AG04450 (cell line): ENCODE results near the gene GRIN2C. TPM values are rescaled to one million over a fixed set of nuclear protein-coding genes. Genes with fewer than 3 reads are reported as not detected.

Source experiments
- CTCF ChIA-PET: fragments of 300-600, 350-600 bp; formaldehyde crosslinking; extraction: SDS; loops from one replicate; lab custom pipeline; 2022; ENCODE audit warnings: antibody characterized with exemption, inconsistent platforms; lab: Charles Lee
- POLR2A ChIA-PET: fragments of 350-600 bp; formaldehyde crosslinking; extraction: SDS; loops from one replicate; lab custom pipeline; 2021; ENCODE audit warnings: antibody characterized with exemption, inconsistent platforms; lab: Yijun Ruan, JAX
- DNase-seq: peaks from one replicate; pipeline ENCODE4 v3.0.0-alpha.2; 2011; ENCODE audit warnings: low read depth, low spot score
- H3K27ac ChIP-seq: one replicate; pipeline ENCODE4 v1.5.1; 2012; ENCODE audit warnings: low read depth, low read length, control low read depth
- H3K27me3 ChIP-seq: one replicate; pipeline ENCODE4 v1.6.0; 2012; ENCODE audit warnings: low read length; ENCODE audit not compliant: control insufficient read depth, insufficient read depth
- H3K4me3 ChIP-seq: 2 replicates; pipeline ENCODE4 v1.5.1; 2011; ENCODE audit warnings: mild to moderate bottlenecking, low read depth, low read length, control low read depth
- H3K9me3 ChIP-seq: 2 replicates; pipeline ENCODE4 v1.5.1; 2012; ENCODE audit warnings: low read length; ENCODE audit not compliant: control insufficient read depth, insufficient read depth
- polyA plus RNA-seq: library from polyadenylated mRNA; depleted of rRNA; stranded (reverse); fragments of >200 nt; gene quantifications from 2 replicates; pipeline ENCODE4 v1.2.3, GENCODE V29; 2011
- TF ChIP-seq, protein P1 (sequence below): IDR thresholded peaks from 2 replicates; pipeline ENCODE4 v1.5.1; 2011; ENCODE audit warnings: low read depth, low read length, control low read depth, inconsistent platforms

The GRIN2C gene
- polyA plus RNA-seq, 1 experiment: not detected

DNA sequence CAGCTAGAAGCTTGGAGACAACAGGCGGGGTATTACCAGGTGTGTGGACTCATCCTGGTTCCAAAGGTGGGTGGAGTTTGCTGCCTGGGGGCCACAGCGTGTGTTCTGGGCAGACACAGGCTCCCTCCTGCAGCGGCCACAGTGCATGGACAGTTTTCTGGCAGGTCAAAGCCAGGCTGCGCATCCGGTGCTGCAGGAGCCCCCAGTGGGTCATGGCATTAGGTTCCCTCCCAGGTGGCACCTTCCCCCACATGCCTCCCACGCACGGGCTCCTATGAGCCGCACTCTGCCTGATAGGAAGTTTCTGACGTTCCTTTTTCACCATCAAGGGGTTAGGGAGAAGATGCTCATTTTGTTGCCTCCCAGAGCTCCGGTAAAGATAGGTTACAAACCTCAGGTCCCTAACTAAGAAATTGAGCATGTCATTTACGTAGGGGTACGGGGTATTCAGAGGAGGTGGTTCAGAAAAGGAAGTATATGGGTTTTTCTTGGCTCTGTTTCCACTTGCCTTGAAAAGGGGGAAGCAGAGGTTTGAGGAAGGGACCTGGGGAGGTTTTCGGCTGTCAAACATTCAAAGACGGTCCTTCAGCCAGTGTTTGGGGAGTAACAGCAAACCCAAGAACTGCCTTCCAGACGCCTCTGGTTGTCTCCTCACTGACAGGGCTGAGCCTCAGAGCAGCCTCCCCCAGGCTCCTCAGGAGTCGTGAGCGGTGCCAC is 50.8 kb downstream of the GRIN2C start:
- ChIA-PET POLR2A (no interaction called here), CTCF (interaction anchor here (1.1 kb wide), 1 partner anchor 18 kb away, joined by 4 read pairs; no protein-coding TSS in a partner anchor)
- no peak overlapping the region for H3K4me3 ChIP-seq
- H3K9me3 ChIP-seq: no peaks in the 10 kb centered on the region; the same call in 1 of the 2 replicates
- TF ChIP-seq, protein P1, sequence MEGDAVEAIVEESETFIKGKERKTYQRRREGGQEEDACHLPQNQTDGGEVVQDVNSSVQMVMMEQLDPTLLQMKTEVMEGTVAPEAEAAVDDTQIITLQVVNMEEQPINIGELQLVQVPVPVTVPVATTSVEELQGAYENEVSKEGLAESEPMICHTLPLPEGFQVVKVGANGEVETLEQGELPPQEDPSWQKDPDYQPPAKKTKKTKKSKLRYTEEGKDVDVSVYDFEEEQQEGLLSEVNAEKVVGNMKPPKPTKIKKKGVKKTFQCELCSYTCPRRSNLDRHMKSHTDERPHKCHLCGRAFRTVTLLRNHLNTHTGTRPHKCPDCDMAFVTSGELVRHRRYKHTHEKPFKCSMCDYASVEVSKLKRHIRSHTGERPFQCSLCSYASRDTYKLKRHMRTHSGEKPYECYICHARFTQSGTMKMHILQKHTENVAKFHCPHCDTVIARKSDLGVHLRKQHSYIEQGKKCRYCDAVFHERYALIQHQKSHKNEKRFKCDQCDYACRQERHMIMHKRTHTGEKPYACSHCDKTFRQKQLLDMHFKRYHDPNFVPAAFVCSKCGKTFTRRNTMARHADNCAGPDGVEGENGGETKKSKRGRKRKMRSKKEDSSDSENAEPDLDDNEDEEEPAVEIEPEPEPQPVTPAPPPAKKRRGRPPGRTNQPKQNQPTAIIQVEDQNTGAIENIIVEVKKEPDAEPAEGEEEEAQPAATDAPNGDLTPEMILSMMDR: no peak
- no peak overlapping the region for H3K27ac ChIP-seq
- DNase-seq: no peak
- no peaks in the 10 kb centered on the region for H3K27me3 ChIP-seq

DNA sequence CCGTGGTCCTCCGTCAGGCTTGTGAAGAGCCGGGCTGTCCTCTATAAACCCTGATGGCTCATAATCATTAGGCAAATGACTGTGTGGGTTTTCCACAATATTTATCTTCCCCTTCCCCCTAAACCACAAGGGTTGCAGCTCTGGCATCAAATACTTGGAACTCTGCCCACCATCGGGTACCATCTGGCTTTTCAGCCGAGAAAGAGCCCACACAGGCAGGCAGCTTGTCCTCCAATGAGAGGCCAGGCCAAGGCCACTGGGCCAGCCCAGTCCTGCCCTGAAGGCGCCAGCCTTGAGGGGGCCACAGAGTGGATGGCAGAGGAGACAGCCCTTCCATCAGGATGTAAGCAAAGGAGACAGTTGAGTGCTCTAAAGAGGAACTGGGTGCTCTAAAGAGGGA is 51.8 kb downstream of the GRIN2C start:
- Histone ChIP-seq H3K27ac (no peak overlapping the region), H3K9me3 (no peaks in the 10 kb centered on the region; the same call in 1 of the 2 replicates), H3K4me3 (no peak overlapping the region), H3K27me3 (no peaks in the 10 kb centered on the region)
- TF ChIP-seq, protein P1: no peak
- CTCF ChIA-PET: interaction anchor here (1.0 to 1.3 kb wide), 2 partner anchors 16 to 150 kb away, joined by 3 to 6 read pairs; no protein-coding TSS in a partner anchor
- POLR2A ChIA-PET: no interaction called here
- DNase-seq: no peak

DNA sequence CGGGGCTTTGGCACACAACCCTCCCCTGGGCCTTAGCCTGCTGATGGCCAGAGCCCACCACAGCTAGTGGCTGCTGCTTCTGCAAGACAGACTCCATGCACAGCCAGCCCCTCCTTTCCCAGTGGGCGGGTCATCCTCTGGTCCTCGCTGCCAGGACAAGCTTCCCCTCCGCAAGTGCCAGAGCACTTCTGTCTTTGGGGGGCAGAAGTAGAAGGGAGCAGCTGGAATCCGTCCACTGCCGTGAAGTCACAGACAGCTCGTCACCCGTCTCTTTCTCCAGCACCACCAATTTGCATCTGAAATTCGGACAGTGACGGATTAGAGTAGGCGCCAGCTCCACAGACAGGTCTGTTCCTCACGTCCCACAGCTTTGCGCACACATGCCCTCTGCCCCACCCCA is 52.2 kb downstream of the GRIN2C start:
- Histone ChIP-seq H3K27ac (no peak overlapping the region), H3K4me3 (no peak overlapping the region), H3K27me3 (no peaks in the 10 kb centered on the region), H3K9me3 (no peaks in the 10 kb centered on the region; the same call in 1 of the 2 replicates)
- TF ChIP-seq, protein P1: no peak
- ChIA-PET CTCF (interaction anchor here (1.0 to 1.3 kb wide), 2 partner anchors 16 to 150 kb away, joined by 3 to 6 read pairs; no protein-coding TSS in a partner anchor), POLR2A (no interaction called here)
- DNase-seq: no peak

DNA sequence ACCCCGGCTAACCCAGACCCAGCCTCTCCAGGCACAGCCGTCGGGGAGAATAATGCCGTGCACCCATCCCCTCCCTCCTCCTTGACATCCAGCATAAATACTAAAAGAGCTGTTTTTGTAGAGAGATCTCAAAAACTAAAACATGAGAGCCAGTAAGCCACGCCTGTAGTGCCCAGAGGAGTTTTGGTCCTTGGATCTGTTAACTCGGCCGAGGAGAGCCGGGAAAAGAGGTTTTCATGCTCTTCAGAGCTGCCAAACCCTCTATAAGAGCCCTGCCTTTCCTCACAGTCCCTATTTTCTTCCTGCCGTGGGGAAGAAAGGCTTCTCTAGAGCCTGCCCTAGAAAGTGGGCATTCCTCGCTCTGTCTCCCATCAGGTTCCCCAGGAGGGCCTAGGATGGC is 53.4 kb downstream of the GRIN2C start:
- POLR2A ChIA-PET: no interaction called here
- TF ChIP-seq, protein P1: no peak
- Histone ChIP-seq H3K9me3 (no peaks in the 10 kb centered on the region; the same call in 1 of the 2 replicates), H3K4me3 (no peak overlapping the region), H3K27ac (no peak overlapping the region), H3K27me3 (no peaks in the 10 kb centered on the region)
- no peak for DNase-seq
- CTCF ChIA-PET: interaction anchor here (1.0 to 3.5 kb wide), 2 partner anchors 15 to 54 kb away, joined by 3 to 19 read pairs; partner anchors contain the start of gene GRIN2C

DNA sequence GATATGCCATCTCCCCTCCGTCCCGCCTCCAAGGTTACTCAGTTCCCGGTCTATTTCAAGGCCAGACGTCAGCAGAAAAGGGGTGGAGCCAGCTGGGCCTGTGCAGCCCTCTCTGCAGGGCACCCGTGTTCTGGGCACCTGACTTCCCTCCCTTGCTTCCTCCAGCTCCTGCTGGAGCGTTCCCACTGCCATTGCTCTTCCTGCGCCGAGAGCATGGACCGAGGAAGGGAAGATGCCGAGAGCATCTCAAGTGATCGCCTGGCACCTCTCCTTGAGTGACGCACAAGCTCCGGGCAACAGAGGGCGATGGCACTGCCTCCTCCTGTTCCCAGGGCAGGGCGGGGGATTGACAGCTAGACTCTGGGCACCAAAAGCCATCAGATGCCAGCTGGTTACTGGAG is 54.1 kb downstream of the GRIN2C start:
- H3K27me3 ChIP-seq: no peaks in the 10 kb centered on the region
- DNase-seq: no peak
- ChIA-PET CTCF (interaction anchor here (3.5 kb wide), 1 partner anchor 14 kb away, joined by 19 read pairs; no protein-coding TSS in a partner anchor), POLR2A (no interaction called here)
- H3K27ac ChIP-seq: no peak overlapping the region
- H3K4me3 ChIP-seq: no peak overlapping the region
- TF ChIP-seq, protein P1: no peak
- no peaks in the 10 kb centered on the region; the same call in 1 of the 2 replicates for H3K9me3 ChIP-seq
